ENCODE data around the gene DBI. TPM values are rescaled to one million over a fixed set of nuclear protein-coding genes. Genes with fewer than 3 reads are reported as not detected.
A peak's percentile ranks its signal among the peaks of the same experiment; 100 is the strongest.

Gene DBI
- 302 TPM for polyA plus RNA-seq (2013, experiment 1 of 2)
- polyA plus RNA-seq (2013, experiment 2 of 2) = 330 TPM

- no peaks in the 10 kb centered on the region for H3K4me1 ChIP-seq (ENCODE audit: control insufficient read depth, insufficient read depth, low read length, poor library complexity, severe bottlenecking)
- peaks cover 40% of the 10 kb centered on the region for H3K36me3 ChIP-seq (ENCODE audit: control insufficient read depth, insufficient read depth, low read length)
- peak within 1 kb of the TSS; percentile 96 for H3K4me3 ChIP-seq (ENCODE audit: extremely low read depth, insufficient read depth, low read length, poor library complexity, severe bottlenecking)
- 0 to 1% methylated on average over 43 to 59 of the region's 65 CpGs for WGBS, 2 experiments (ENCODE audit: insufficient coverage in 2 of 2)
- no peaks in the 10 kb centered on the region for H3K9me3 ChIP-seq (ENCODE audit: control insufficient read depth, low read length)
- H3K27ac ChIP-seq (ENCODE audit: low read depth, low read length, severe bottlenecking) = peak within 1 kb of the TSS; percentile 45
Observed at GRCh38 chr2:119366649-119367471, at the start of gene DBI, which contains the start of gene C2orf76. TSS of gene DBI (plus strand) at chr2:119366977. CDS start at chr2:119367052, 75 bp downstream. TSS of gene C2orf76 (minus strand) at chr2:119366834. CDS start at chr2:119339959, 26,875 bp downstream.

GRCh38 chr2:119317554-119317953 lies 49.2 kb upstream of the DBI start:
- Histone ChIP-seq H3K4me1 (ENCODE audit: control insufficient read depth, insufficient read depth, low read length, poor library complexity, severe bottlenecking) (no peaks in the 10 kb centered on the region), H3K4me3 (ENCODE audit: extremely low read depth, insufficient read depth, low read length, poor library complexity, severe bottlenecking) (no peak overlapping the region), H3K36me3 (ENCODE audit: control insufficient read depth, insufficient read depth, low read length) (no peaks in the 10 kb centered on the region), H3K27ac (ENCODE audit: low read depth, low read length, severe bottlenecking) (no peak overlapping the region), H3K9me3 (ENCODE audit: control insufficient read depth, low read length) (no peaks in the 10 kb centered on the region)
- no CpG with 5 or more reads among the region's 1 CpG for WGBS, 2 experiments (ENCODE audit: insufficient coverage in 2 of 2)

- H3K36me3 ChIP-seq (ENCODE audit: control insufficient read depth, insufficient read depth, low read length) = no peaks in the 10 kb centered on the region
- H3K27ac ChIP-seq (ENCODE audit: low read depth, low read length, severe bottlenecking) = no peak overlapping the region
- 74 to 89% methylated on average over 4 to 5 of the region's 7 CpGs for WGBS, 2 experiments (ENCODE audit: insufficient coverage in 2 of 2)
- H3K4me3 ChIP-seq (ENCODE audit: extremely low read depth, insufficient read depth, low read length, poor library complexity, severe bottlenecking) = no peak overlapping the region
- no peaks in the 10 kb centered on the region for H3K9me3 ChIP-seq (ENCODE audit: control insufficient read depth, low read length)
- no peaks in the 10 kb centered on the region for H3K4me1 ChIP-seq (ENCODE audit: control insufficient read depth, insufficient read depth, low read length, poor library complexity, severe bottlenecking)
Observed at GRCh38 chr2:119319593-119319992, 47.2 kb upstream of the DBI start.

- no peaks in the 10 kb centered on the region for H3K36me3 ChIP-seq (ENCODE audit: control insufficient read depth, insufficient read depth, low read length)
- H3K27ac ChIP-seq (ENCODE audit: low read depth, low read length, severe bottlenecking) = no peak overlapping the region
- no peak overlapping the region for H3K4me3 ChIP-seq (ENCODE audit: extremely low read depth, insufficient read depth, low read length, poor library complexity, severe bottlenecking)
- 81 to 85% methylated on average over 4 to 7 of the region's 8 CpGs for WGBS, 2 experiments (ENCODE audit: insufficient coverage in 2 of 2)
- H3K9me3 ChIP-seq (ENCODE audit: control insufficient read depth, low read length) = no peaks in the 10 kb centered on the region
- H3K4me1 ChIP-seq (ENCODE audit: control insufficient read depth, insufficient read depth, low read length, poor library complexity, severe bottlenecking) = no peaks in the 10 kb centered on the region
Observed at GRCh38 chr2:119323459-119323858, 43.3 kb upstream of the DBI start.

- Histone ChIP-seq H3K9me3 (ENCODE audit: control insufficient read depth, low read length) (no peaks in the 10 kb centered on the region), H3K36me3 (ENCODE audit: control insufficient read depth, insufficient read depth, low read length) (no peaks in the 10 kb centered on the region), H3K4me3 (ENCODE audit: extremely low read depth, insufficient read depth, low read length, poor library complexity, severe bottlenecking) (no peak overlapping the region), H3K4me1 (ENCODE audit: control insufficient read depth, insufficient read depth, low read length, poor library complexity, severe bottlenecking) (no peaks in the 10 kb centered on the region), H3K27ac (ENCODE audit: low read depth, low read length, severe bottlenecking) (no peak overlapping the region)
- 94 to 96% methylated on average over 3 to 7 of the region's 9 CpGs for WGBS, 2 experiments (ENCODE audit: insufficient coverage in 2 of 2)
Observed at GRCh38 chr2:119324685-119325270, 42.0 kb upstream of the DBI start.

GRCh38 chr2:119326938-119327337 lies 39.8 kb upstream of the DBI start:
- 60% methylated on average over 1 of the region's 1 CpG; no CpG with 5 or more reads in 1 of the 2 experiments for WGBS, 2 experiments (ENCODE audit: insufficient coverage in 2 of 2)
- Histone ChIP-seq H3K36me3 (ENCODE audit: control insufficient read depth, insufficient read depth, low read length) (no peaks in the 10 kb centered on the region), H3K9me3 (ENCODE audit: control insufficient read depth, low read length) (no peaks in the 10 kb centered on the region), H3K27ac (ENCODE audit: low read depth, low read length, severe bottlenecking) (no peak overlapping the region), H3K4me3 (ENCODE audit: extremely low read depth, insufficient read depth, low read length, poor library complexity, severe bottlenecking) (no peak overlapping the region), H3K4me1 (ENCODE audit: control insufficient read depth, insufficient read depth, low read length, poor library complexity, severe bottlenecking) (no peaks in the 10 kb centered on the region)

GRCh38 chr2:119327431-119327830 lies 39.3 kb upstream of the DBI start:
- Histone ChIP-seq H3K36me3 (ENCODE audit: control insufficient read depth, insufficient read depth, low read length) (no peaks in the 10 kb centered on the region), H3K9me3 (ENCODE audit: control insufficient read depth, low read length) (no peaks in the 10 kb centered on the region), H3K4me3 (ENCODE audit: extremely low read depth, insufficient read depth, low read length, poor library complexity, severe bottlenecking) (no peak overlapping the region), H3K27ac (ENCODE audit: low read depth, low read length, severe bottlenecking) (no peak overlapping the region), H3K4me1 (ENCODE audit: control insufficient read depth, insufficient read depth, low read length, poor library complexity, severe bottlenecking) (no peaks in the 10 kb centered on the region)
- 93 to 95% methylated on average over 4 to 5 of the region's 6 CpGs for WGBS, 2 experiments (ENCODE audit: insufficient coverage in 2 of 2)

GRCh38 chr2:119332953-119333352 lies 33.8 kb upstream of the DBI start:
- Histone ChIP-seq H3K4me3 (ENCODE audit: extremely low read depth, insufficient read depth, low read length, poor library complexity, severe bottlenecking) (no peak overlapping the region), H3K4me1 (ENCODE audit: control insufficient read depth, insufficient read depth, low read length, poor library complexity, severe bottlenecking) (no peaks in the 10 kb centered on the region), H3K9me3 (ENCODE audit: control insufficient read depth, low read length) (no peaks in the 10 kb centered on the region), H3K27ac (ENCODE audit: low read depth, low read length, severe bottlenecking) (no peak overlapping the region), H3K36me3 (ENCODE audit: control insufficient read depth, insufficient read depth, low read length) (no peaks in the 10 kb centered on the region)
- WGBS, 2 experiments (ENCODE audit: insufficient coverage in 2 of 2) = no CpG with 5 or more reads among the region's 6 CpGs

- no peak overlapping the region for H3K4me3 ChIP-seq (ENCODE audit: extremely low read depth, insufficient read depth, low read length, poor library complexity, severe bottlenecking)
- no peak overlapping the region for H3K27ac ChIP-seq (ENCODE audit: low read depth, low read length, severe bottlenecking)
- H3K4me1 ChIP-seq (ENCODE audit: control insufficient read depth, insufficient read depth, low read length, poor library complexity, severe bottlenecking) = no peaks in the 10 kb centered on the region
- 85 to 100% methylated on average over 2 of the region's 3 CpGs for WGBS, 2 experiments (ENCODE audit: insufficient coverage in 2 of 2)
- no peaks in the 10 kb centered on the region for H3K9me3 ChIP-seq (ENCODE audit: control insufficient read depth, low read length)
- H3K36me3 ChIP-seq (ENCODE audit: control insufficient read depth, insufficient read depth, low read length) = no peaks in the 10 kb centered on the region
Observed at GRCh38 chr2:119333360-119333759, 33.4 kb upstream of the DBI start.

- no peak overlapping the region for H3K27ac ChIP-seq (ENCODE audit: low read depth, low read length, severe bottlenecking)
- 86 to 100% methylated on average over 1 of the region's 2 CpGs for WGBS, 2 experiments (ENCODE audit: insufficient coverage in 2 of 2)
- H3K9me3 ChIP-seq (ENCODE audit: control insufficient read depth, low read length) = no peaks in the 10 kb centered on the region
- no peaks in the 10 kb centered on the region for H3K4me1 ChIP-seq (ENCODE audit: control insufficient read depth, insufficient read depth, low read length, poor library complexity, severe bottlenecking)
- H3K4me3 ChIP-seq (ENCODE audit: extremely low read depth, insufficient read depth, low read length, poor library complexity, severe bottlenecking) = no peak overlapping the region
- H3K36me3 ChIP-seq (ENCODE audit: control insufficient read depth, insufficient read depth, low read length) = no peaks in the 10 kb centered on the region
Observed at GRCh38 chr2:119333833-119334232, 32.9 kb upstream of the DBI start.

GRCh38 chr2:119337749-119338148 lies 29.0 kb upstream of the DBI start:
- Histone ChIP-seq H3K36me3 (ENCODE audit: control insufficient read depth, insufficient read depth, low read length) (no peaks in the 10 kb centered on the region), H3K27ac (ENCODE audit: low read depth, low read length, severe bottlenecking) (no peak overlapping the region), H3K9me3 (ENCODE audit: control insufficient read depth, low read length) (no peaks in the 10 kb centered on the region), H3K4me3 (ENCODE audit: extremely low read depth, insufficient read depth, low read length, poor library complexity, severe bottlenecking) (no peak overlapping the region), H3K4me1 (ENCODE audit: control insufficient read depth, insufficient read depth, low read length, poor library complexity, severe bottlenecking) (no peaks in the 10 kb centered on the region)
- no CpG with 5 or more reads among the region's 2 CpGs for WGBS, 2 experiments (ENCODE audit: insufficient coverage in 2 of 2)
